ENCODE data around the gene SESN1.
A peak's percentile ranks its signal among the peaks of the same experiment; 100 is the strongest.
"Not testable (repeated sequence)": the region's sequence is repeated elsewhere in the genome, so short reads cannot be mapped to it uniquely, and the experiment has no call there.

The SESN1 gene

DNA sequence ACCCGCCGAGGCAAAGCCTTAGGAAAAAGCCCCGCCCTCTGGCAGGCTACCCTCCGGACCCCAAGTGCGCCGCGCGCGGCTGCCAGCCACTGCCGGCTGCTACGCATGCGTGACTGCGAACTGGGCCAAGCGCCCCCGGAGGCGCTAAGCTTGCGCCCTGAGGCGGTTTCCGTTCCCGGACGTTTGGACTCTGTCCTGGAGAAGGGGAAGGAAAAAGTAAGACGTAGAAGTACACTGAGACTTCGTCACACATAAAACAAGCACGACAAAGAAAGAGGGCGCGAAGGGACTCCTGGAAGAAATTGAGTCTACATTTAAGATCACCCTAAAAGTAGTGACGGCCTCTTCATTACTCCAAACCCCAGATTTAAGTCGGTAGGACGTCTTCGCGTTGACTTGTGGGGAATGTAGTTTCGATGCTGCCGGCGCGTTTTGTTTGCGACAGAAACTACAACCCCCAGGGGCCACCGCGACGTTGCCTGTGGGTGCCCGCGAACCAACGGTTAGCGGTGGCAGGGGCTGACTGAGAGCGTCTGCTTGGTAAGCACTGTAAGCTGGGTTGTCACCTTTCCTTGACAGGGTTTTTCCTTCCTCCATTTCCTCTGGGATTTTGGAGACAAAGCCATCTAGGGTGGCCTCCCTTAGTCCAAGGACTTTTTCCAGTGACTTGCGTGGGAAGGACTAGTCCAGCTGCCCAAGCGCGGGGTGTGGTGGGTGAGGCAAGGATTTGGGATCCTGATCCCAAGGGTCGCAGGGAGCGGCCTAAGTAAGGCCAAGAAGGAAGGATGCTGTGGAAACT lies 589 bp upstream of the SESN1 start, which contains the start of gene CEP57L1:
Gene CEP57L1, plus strand, starts transcription at position 472 of the 799 bp plus-strand sequence. CDS start 49,715 bp downstream, outside the sequence.
- peak within 1 kb of the TSS; percentile 97 for H3K27ac ChIP-seq
- ChIA-PET CTCF (interaction anchor here (0.5 kb wide), 1 partner anchor 524 kb away, joined by 3 read pairs; no protein-coding TSS in a partner anchor), POLR2A (ENCODE audit: low non-redundant PET) (no interaction called here)
- TF ChIP-seq, protein P1, sequence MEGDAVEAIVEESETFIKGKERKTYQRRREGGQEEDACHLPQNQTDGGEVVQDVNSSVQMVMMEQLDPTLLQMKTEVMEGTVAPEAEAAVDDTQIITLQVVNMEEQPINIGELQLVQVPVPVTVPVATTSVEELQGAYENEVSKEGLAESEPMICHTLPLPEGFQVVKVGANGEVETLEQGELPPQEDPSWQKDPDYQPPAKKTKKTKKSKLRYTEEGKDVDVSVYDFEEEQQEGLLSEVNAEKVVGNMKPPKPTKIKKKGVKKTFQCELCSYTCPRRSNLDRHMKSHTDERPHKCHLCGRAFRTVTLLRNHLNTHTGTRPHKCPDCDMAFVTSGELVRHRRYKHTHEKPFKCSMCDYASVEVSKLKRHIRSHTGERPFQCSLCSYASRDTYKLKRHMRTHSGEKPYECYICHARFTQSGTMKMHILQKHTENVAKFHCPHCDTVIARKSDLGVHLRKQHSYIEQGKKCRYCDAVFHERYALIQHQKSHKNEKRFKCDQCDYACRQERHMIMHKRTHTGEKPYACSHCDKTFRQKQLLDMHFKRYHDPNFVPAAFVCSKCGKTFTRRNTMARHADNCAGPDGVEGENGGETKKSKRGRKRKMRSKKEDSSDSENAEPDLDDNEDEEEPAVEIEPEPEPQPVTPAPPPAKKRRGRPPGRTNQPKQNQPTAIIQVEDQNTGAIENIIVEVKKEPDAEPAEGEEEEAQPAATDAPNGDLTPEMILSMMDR (conservative IDR thresholded peaks at IDR 0.05; ENCODE audit: low read depth): no peak
- peak; percentile 89 for DNase-seq (ENCODE audit: low spot score)

DNA sequence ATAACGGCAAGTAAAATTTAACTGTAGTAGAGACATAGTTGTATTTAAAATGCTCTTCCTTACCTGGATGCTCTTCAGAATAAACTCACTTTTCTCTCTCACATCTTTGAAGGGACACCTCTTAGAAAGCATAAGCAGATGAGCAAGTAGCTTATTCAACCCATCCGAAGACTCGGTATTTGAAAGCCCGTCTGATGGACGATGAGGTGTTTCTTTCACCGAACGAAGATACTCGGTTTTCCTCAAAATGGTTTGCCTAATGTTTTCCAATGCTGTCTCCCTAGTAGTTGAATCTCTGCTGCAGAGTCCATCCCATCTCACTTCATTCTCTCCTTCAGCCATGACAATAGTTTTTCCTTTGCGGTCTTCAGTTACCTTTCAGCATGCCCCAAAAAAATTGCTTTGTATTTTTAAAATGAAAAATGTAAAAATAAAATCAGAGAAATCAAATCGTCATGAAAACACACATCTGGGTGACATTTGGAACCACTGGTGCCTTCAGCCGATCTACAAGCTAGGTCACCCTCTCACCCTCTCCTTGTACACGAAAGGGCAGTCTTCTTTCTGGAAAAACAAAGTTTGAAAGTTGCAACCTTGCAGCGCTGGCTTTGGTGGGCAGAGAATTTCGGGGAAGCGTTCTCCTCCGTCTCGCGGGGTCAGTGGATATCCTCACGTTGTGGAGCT lies 772 bp downstream of the SESN1 start:
- ChIA-PET POLR2A (ENCODE audit: low non-redundant PET) (no interaction called here), CTCF (interaction anchor here (0.6 to 0.7 kb wide), 2 partner anchors 43 to 611 kb away, joined by 3 read pairs; no protein-coding TSS in a partner anchor)
- TF ChIP-seq, protein P1 (conservative IDR thresholded peaks at IDR 0.05; ENCODE audit: low read depth): no peak
- peak overlapping the region; percentile 97 for H3K27ac ChIP-seq
- DNase-seq (ENCODE audit: low spot score): peak; percentile 14

DNA sequence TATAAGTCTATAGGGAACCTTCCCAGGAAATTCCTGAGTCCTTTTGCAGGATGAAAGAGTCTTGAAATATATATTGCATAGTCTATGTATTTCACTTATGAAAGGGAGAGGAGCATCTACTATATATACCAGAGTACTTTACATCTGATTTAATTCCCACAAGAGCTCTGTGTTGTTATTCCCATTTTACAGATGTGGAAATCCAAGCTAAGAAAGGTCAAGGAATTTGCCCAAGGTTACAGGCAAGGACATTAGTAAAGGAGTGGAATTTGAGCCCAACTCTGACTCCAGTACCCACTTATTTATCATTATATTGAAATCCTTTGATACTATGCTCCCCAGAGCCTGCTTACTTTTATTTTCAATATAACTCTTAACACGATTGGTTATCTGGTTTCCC lies 2.6 kb downstream of the SESN1 start:
- H3K27ac ChIP-seq: no peak overlapping the region
- TF ChIP-seq, protein P1 (conservative IDR thresholded peaks at IDR 0.05; ENCODE audit: low read depth): no peak
- POLR2A ChIA-PET (ENCODE audit: low non-redundant PET): no interaction called here
- CTCF ChIA-PET: no interaction called here
- DNase-seq (ENCODE audit: low spot score): no peak

DNA sequence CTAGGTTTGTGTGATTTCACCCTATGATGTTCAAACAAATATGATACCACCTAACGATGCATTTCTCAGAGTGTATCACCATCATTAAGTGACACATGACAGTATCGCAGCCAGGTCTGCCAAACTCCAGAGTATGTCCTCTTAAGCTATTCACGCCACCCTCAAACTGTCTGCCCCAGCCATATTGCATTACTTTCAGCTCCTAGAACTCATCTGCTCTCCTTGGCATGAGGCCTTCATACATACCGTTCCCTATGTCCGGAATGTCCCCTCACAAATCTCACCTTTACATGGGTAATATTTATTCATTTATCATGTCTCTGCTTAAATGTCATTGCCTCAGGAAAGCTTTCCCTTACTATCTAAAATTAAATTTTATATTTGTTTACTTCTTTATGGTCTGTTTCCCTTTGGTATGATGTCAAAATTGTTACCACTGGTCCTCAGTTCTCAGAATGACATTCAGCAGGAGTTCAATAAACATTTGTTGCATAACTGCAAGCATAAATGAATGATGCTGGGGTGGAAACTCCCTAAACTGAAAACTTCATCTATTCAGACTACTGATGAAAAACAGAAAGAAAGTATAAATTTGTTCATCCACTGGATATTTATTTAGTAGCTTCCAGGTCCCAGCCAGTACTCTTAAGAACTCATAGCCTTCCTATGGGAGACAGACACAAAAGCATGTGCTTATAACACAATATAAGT lies 3.2 kb downstream of the SESN1 start:
- no peak for DNase-seq (ENCODE audit: low spot score)
- ChIA-PET POLR2A (ENCODE audit: low non-redundant PET) (no interaction called here), CTCF (interaction anchor here (0.6 kb wide), 1 partner anchor 79 kb away, joined by 3 read pairs; no protein-coding TSS in a partner anchor)
- TF ChIP-seq, protein P1 (conservative IDR thresholded peaks at IDR 0.05; ENCODE audit: low read depth): no peak
- no peak overlapping the region for H3K27ac ChIP-seq

DNA sequence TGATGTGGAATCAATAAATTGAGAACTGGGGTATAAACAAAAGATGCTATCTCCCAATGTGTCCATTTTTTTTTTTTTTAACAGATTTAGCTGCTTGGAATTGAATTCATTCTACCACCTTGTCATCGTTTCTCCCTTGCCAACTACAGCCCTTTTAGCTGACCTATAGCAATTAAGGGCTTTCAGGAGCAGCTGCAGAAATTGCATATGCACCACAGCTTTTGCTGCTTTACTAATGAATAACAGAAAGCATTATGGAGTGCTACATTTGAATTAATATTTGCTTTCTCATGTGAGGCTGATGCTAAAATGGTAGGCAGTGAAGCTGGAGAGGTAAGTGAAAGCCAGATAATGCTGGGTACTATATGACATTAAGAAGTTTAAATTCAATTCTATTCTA lies 5.7 kb downstream of the SESN1 start:
- TF ChIP-seq, protein P1 (conservative IDR thresholded peaks at IDR 0.05; ENCODE audit: low read depth): no peak
- ChIA-PET POLR2A (ENCODE audit: low non-redundant PET) (no interaction called here), CTCF (no interaction called here)
- no peak overlapping the region for H3K27ac ChIP-seq
- DNase-seq (ENCODE audit: low spot score): no peak

DNA sequence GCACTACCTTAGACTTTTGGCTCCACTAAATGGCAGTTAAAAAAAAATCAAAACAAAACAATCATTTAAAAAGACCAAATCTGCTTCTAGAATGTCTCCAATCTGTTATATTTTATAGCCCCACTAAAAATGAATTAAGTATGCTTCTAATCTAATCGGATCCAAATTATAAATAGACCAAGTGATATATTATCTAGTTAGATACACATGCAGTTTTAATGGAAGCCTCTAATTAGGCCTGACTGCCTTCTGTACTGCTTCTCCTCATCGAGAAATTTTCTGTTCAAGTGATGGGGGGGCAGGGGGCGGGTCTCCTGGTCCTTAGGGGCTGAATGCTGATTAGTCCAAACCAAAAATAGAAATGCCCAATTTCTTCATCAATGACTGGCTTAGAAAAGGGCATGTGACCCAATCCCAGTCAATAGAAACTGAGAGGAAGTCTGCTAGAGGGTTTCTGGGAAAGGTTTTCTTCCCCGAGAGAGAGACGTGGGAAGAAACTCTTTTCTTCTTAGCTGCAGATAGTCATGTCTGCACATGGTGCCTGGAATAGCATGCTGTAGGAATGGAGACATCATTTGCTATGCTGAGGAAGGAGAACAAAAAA lies 6.9 kb downstream of the SESN1 start:
- ChIA-PET CTCF (no interaction called here), POLR2A (ENCODE audit: low non-redundant PET) (no interaction called here)
- no peak for DNase-seq (ENCODE audit: low spot score)
- TF ChIP-seq, protein P1 (conservative IDR thresholded peaks at IDR 0.05; ENCODE audit: low read depth): no peak
- no peak overlapping the region for H3K27ac ChIP-seq

DNA sequence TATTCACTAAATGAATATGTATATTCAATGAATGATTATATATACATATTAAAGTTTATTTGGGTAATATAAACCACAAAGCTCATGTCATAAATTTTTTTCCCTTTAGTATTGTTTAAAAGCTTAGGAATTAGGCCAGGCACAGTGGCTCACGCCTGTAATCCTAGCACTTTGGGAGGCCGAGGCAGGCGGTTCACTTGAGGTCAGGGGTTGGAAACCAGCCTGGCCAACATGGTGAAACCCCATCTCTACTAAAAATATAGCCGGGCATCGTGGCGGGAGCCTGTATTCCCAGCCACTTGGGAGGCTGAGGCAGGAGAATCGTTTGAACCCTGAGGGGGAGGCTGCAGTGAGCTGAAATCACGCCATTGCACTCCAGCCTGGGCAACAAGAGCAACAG lies 10.5 kb downstream of the SESN1 start:
- POLR2A ChIA-PET (ENCODE audit: low non-redundant PET); H3K27ac ChIP-seq; DNase-seq (ENCODE audit: low spot score): not testable (repeated sequence)
- CTCF ChIA-PET: interaction anchor here (0.6 kb wide), 2 partner anchors 11 to 488 kb away, joined by 3 to 4 read pairs; no protein-coding TSS in a partner anchor

All from RWPE1 (cell line).